ENCODE measurements around the gene HSPBP1. TPM values are rescaled to one million over a fixed set of nuclear protein-coding genes. Genes with fewer than 3 reads are reported as not detected.

Gene HSPBP1
- total and polyA plus RNA-seq, 9 of the 15 experiments (the other 6 are each of a cell fraction or from before 2014, with no cell fraction given) = 0.83 to 81.3 (median 21.8) TPM

- no peak for TF ChIP-seq ZNF318 (IDR thresholded peaks at IDR 0.05; ENCODE audit: borderline replicate concordance in 1 of 2, low read depth in 1 of 2)
- TF ChIP-seq, protein P1, sequence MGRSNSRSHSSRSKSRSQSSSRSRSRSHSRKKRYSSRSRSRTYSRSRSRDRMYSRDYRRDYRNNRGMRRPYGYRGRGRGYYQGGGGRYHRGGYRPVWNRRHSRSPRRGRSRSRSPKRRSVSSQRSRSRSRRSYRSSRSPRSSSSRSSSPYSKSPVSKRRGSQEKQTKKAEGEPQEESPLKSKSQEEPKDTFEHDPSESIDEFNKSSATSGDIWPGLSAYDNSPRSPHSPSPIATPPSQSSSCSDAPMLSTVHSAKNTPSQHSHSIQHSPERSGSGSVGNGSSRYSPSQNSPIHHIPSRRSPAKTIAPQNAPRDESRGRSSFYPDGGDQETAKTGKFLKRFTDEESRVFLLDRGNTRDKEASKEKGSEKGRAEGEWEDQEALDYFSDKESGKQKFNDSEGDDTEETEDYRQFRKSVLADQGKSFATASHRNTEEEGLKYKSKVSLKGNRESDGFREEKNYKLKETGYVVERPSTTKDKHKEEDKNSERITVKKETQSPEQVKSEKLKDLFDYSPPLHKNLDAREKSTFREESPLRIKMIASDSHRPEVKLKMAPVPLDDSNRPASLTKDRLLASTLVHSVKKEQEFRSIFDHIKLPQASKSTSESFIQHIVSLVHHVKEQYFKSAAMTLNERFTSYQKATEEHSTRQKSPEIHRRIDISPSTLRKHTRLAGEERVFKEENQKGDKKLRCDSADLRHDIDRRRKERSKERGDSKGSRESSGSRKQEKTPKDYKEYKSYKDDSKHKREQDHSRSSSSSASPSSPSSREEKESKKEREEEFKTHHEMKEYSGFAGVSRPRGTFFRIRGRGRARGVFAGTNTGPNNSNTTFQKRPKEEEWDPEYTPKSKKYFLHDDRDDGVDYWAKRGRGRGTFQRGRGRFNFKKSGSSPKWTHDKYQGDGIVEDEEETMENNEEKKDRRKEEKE (IDR thresholded peaks at IDR 0.05; ENCODE audit: borderline replicate concordance in 1 of 2, control insufficient read depth in 1 of 2, low read depth in 2 of 2, low read length in 1 of 2) = no peak
- TF ChIP-seq TFE3 (CRISPR knock-in tag; IDR thresholded peaks at IDR 0.05) = no peak
- no peak for TF ChIP-seq FOXA3 (CRISPR knock-in tag; conservative IDR thresholded peaks at IDR 0.05 in 1 of 2, IDR thresholded peaks at IDR 0.05 in 1 of 2)
- no peak for TF ChIP-seq ZNF23 (CRISPR knock-in tag; IDR thresholded peaks at IDR 0.05)
Observed at GRCh38 chr19:55276720-55277430, 3.0 kb downstream of the HSPBP1 start (continued).
